ENCODE results near the gene WNT10A. TPM values are rescaled to one million over a fixed set of nuclear protein-coding genes. Genes with fewer than 3 reads are reported as not detected.

The WNT10A gene
- total RNA-seq, 2 donors from 2014 or later, result not detected

DNA sequence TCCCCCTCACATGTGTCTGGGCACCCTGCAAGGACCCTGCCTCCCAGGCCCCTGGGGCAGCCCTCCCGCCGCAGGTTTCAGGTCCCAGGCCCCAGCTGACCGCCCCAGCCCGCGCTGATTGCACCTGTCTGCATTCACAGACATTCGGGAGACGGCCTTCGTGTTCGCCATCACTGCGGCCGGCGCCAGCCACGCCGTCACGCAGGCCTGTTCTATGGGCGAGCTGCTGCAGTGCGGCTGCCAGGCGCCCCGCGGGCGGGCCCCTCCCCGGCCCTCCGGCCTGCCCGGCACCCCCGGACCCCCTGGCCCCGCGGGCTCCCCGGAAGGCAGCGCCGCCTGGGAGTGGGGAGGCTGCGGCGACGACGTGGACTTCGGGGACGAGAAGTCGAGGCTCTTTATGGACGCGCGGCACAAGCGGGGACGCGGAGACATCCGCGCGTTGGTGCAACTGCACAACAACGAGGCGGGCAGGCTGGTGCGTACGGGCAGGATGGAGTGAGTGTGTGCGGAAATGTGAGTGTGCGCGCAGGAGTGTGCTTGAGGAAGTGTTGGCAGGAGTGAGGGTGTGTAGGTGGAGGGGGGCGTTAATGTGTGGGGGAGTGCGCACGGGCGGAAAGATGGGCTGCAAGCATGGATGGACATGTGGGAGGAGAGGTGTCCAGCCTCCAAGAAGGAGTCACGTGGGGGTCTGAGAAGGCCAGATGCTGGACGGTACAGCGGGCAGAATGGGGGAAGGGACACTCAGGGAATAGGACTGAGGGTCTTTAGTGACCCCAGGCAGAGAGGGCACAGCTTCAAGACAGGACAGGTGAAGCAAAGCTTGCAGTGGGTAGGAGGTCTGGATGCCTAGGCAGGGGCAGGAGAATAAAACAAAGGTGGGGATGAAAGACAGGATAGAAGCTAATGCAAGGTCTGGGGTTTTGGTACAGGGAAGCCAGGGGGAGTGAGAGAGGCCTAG, 9.0 kb upstream of the WNT10A start:
- intact Hi-C loops (cut with DNase I), result loop anchor here in 1 of 2 donors (2.0 kb wide), 1 partner anchor 55 kb away; no protein-coding TSS in a partner anchor
- DNase-seq (ENCODE audit: low spot score), result no peak

DNA sequence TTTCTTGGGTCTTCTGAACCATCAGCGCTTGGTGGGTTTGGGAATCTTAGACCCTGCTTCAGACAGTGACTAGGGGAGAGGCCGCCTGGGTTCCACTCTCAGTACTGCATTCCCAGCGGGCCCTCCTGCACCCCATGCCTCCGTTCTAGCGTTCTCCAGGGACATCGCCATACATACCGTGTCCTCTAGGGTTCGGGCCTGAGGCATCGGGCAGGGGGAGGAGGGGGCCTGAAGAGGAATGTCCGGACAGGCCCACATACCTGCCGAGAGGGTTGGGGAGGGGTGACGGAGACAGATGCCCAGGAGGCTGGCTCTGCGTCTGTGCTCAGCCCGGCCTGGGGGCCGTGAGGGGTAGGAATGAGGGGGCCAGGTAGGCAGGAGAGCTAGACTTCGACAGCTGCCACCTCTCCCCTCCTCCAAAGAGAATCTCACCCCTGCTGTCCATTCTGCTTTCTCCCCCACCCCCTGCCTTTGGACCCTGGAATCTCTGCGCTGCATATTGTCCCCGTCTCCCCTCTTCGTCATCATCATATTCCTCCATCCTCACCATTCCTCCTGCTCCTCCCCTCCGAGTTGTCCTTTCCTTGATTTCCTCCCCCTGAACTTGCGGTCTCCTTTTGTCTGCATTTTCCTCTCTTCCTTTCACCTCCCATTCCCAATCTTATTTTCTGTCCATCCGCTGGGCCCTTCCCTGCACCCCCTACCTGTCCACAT, 7.8 kb upstream of the WNT10A start:
- intact Hi-C loops (cut with DNase I), result loop anchor here in 1 of 2 donors (2.0 kb wide), 1 partner anchor 54 kb away; no protein-coding TSS in a partner anchor
- no peak for DNase-seq (ENCODE audit: low spot score)

DNA sequence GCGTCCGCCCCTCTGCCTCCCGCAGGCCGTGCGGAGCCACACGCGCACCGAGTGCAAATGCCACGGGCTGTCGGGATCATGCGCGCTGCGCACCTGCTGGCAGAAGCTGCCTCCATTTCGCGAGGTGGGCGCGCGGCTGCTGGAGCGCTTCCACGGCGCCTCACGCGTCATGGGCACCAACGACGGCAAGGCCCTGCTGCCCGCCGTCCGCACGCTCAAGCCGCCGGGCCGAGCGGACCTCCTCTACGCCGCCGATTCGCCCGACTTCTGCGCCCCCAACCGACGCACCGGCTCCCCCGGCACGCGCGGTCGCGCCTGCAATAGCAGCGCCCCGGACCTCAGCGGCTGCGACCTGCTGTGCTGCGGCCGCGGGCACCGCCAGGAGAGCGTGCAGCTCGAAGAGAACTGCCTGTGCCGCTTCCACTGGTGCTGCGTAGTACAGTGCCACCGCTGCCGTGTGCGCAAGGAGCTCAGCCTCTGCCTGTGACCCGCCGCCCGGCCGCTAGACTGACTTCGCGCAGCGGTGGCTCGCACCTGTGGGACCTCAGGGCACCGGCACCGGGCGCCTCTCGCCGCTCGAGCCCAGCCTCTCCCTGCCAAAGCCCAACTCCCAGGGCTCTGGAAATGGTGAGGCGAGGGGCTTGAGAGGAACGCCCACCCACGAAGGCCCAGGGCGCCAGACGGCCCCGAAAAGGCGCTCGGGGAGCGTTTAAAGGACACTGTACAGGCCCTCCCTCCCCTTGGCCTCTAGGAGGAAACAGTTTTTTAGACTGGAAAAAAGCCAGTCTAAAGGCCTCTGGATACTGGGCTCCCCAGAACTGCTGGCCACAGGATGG, 7.1 kb upstream of the WNT10A start:
- DNase-seq (ENCODE audit: low spot score), result no peak
- intact Hi-C loops (cut with DNase I), result loop anchor here in 1 of 2 donors (2.0 kb wide), 1 partner anchor 53 kb away; no protein-coding TSS in a partner anchor

DNA sequence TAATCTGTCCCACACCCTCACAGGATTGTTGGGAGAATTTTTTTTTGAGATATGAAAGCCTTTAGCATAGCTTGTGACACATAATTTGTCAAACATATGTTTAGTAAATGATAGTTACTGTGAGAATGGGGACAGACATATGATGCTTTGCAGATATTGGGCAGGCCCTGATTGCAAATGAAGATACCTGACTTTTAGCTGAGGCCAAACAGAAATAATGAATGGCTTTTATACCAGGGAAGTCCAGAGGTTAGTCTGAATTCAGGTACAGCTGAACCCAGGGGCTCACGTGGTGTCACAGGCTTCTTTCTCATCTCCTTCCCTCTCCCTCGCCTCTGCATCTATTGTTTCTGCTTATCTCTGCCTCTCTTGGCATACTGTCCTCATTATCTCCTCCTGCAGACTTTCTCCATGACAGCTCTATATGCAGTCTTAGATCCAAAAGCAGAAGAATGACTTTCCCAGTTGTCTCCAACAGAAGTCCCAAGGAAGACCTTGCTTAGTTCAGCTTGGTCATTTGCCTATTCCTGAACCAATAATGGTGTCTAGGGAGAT, 4.9 kb upstream of the WNT10A start:
- intact Hi-C loops (cut with DNase I), result no loop called here
- DNase-seq (ENCODE audit: low spot score), result no peak

DNA sequence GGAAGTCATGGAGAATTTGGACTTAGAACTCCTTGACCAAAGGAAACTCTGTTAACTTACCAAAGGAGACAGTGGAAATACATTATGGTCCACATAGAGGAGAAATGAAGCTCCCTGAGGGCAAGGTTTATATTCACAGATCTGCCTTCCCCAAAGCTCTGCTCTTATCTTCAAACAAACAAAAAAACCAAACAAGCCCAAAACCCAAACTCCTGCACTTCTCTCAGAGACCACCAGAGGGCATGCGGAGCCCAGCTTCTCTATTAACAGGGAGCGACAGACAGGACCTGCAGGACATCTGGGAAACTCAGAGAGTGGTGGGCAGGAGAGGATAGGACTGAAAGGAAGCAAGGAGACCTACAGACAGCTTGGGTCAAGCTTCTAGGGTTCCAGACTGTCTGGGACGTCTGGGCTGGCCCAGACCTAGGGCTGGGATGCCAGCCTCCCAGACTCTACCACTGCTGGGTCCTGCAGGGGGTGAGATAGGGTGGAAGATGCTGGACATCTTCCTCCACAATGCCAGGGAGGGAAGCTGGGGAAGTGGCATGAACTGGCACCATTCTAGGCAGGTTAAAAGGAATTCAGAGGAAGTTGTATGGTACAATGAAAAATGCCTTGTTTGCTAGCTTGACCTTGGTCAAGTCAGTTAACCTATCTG, 4.0 kb upstream of the WNT10A start:
- DNase-seq (ENCODE audit: low spot score), result no peak
- intact Hi-C loops (cut with DNase I), result no loop called here

DNA sequence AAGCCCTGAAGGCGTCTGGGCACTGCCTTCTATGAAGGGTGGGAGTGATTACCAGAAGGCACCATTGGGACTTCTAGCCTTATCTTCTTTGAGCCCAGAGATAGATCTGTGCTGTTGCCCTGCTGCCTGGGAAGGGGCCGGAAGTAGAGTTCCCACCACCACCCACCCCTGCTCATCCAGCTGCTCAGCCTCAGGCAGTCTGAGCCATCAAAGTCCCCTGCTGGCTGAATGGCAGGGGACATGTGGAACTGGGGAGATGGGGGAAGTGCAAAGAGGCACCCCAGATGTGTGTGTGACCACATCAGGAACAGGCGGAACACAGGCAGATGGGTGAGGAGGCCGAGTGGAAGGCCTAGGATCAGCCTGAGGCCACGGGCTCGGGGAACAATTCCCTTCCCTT, 3.3 kb upstream of the WNT10A start:
- DNase-seq (ENCODE audit: low spot score), result no peak
- intact Hi-C loops (cut with DNase I), result no loop called here

DNA sequence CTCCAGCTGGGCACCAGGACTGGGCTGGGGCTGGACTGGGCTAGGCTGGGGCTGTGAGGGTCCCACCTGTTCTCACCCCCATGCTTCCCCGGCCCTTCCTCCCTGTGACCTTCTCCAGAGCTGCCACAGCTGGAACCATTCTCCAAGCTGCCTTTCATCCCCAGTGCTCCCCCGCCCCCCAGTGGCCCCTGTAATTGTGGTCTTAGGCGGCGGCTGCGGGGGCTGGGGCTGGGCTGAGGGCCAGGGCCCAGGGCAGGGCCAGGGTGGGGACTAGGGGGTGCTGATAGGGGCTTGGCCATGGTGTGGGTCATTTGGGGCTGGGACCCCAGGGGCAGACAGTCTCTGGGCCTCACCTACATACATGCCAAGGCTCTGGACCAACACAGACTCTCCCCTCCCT, 2.8 kb upstream of the WNT10A start:
- intact Hi-C loops (cut with DNase I), result no loop called here
- no peak for DNase-seq (ENCODE audit: low spot score)

DNA sequence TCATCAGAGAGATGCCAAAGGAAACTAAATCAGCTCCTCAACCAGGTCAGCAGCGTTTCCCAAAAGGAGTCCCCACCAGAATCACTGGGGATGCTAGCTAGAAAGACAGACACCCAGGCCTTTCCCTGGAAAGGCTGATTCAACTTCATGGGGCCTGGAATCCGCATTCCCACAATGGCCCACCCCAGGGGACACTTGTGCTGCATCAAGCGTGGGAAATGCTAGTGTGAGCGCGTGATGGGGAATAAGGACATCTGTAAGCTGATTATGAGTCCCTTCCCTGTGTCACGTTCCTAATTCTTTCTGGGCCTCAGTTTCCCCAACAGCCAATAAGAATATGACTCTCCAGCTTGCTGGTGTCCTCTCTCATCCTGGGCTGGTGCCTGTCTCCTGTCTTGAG, 2.2 kb upstream of the WNT10A start:
- intact Hi-C loops (cut with DNase I), result no loop called here

DNA sequence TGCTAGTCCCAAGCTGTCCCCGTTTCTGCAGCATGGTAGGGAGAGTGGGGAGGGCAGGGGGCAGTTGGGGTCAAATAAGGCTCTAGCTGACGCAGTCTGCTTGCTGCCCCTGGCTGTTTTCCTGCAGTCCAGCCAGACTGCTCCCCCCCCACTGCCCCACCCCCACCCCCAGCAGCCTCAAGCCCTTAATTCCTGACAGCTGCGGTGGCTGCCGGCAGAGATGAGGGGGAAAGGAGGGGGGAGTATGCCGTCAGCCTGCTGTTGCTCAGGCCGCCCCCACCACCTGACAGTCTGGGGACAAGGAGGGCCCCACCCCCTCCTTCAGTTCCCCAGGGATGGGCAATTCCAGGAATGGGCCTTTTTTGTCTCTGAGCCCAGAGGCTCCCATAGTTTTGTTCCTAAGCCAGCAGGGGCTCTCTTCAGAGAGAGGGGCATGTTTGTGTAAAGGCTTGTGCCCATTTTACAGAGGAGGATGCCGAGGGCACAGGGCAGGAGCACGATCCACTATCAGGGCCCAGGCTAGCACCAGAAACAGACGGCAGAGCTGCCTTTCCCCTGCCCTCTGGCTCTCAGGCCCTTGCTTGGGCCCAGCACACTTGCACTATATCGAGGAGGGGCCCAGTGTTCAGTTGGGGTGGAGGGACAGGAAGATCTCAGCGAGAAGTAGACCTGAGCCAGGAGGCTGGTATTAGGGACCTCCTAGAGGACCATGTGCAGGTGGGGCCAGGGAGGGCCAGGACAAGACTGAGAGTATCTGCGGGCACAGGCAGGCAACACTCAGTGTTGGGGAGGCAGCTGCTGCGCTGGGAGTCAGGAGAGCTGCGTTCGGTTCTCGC, 1.5 kb upstream of the WNT10A start:
- intact Hi-C loops (cut with DNase I), result loop anchor here in 1 of 2 donors (1.0 kb wide), 1 partner anchor 13 kb away; no protein-coding TSS in a partner anchor
- DNase-seq (ENCODE audit: low spot score), result peak; percentile 46

More for the DNA sequence above, 2.2 kb upstream of the WNT10A start:
- no peak for DNase-seq (ENCODE audit: low spot score)

DNA sequence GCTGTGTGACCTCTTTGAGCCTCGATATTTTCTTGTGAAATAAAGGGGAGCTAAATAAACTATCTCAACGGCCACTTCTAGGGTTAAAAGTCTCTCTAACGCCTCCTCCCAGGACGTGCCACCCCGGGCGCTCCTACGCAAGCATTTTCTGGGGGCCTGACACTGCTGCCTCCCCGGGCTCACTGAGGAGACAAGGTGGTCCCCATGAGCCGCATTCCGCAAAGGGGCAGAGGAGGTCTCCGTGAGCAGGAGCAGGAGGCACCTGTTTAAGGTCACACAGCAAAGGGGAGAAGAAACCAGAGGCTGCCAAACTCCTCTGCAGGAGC, 913 bp upstream of the WNT10A start:
- intact Hi-C loops (cut with DNase I), result loop anchor here in 1 of 2 donors (1.0 kb wide), 1 partner anchor 13 kb away; no protein-coding TSS in a partner anchor
- DNase-seq (ENCODE audit: low spot score), result no peak

DNA sequence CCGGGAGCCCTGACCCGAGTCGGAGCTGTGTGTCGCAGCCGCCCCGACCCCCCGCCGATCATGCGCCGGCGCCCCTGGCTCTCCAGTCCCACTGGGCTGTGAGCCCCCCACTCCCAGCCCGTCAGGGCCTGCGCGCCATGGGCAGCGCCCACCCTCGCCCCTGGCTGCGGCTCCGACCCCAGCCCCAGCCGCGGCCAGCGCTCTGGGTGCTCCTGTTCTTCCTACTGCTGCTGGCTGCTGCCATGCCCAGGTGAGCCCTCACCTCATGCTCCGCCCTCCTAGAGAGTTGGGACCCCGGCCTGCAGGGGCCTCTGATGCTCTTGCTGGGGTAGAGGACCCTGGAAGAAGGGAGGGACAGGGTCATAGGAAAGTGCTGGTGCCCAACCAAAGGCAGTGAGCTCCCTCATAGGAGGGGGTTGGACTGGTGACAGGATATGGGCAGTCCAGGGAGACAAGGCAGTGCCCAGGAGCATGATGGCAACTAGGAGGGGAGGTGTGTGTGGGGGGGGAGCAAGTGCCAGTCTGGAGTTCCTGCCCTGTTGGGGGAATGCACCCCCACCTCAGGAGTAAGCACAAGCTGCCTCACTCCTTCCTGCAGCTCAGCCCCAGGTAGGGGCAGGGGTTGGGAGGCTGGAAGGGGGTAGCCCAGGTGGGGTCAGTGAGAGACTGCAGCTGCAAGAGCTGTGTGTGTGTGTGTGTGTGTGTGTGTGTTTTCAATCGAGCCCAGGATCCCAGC, 375 bp downstream of the WNT10A start:
- intact Hi-C loops (cut with DNase I), result no loop called here
- peak; percentile 71 for DNase-seq (ENCODE audit: low spot score)

DNA sequence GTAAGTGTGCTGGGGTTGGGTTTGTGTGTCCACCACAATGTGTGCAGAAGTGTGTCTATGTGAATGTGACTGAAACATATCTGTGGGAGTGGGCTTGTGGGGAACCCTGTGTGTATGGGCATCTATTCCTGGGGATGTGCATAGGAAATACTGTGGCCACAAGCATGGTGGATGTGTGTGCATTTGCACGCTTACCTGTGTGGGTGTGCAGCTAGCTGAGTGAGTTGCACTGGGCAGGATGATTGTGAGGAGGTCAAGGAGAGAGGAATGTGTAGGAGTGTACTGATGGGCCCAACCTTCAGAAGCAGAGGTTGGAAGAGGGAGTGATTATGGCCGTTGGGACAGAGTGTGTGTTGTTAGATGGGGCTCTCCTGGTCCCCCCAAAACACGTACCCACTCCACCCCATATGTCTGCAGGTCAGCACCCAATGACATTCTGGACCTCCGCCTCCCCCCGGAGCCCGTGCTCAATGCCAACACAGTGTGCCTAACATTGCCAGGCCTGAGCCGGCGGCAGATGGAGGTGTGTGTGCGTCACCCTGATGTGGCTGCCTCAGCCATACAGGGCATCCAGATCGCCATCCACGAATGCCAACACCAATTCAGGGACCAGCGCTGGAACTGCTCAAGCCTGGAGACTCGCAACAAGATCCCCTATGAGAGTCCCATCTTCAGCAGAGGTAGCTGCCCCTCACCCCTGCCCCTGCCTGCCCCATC, 1.2 kb downstream of the WNT10A start:
- intact Hi-C loops (cut with DNase I), result no loop called here
- DNase-seq (ENCODE audit: low spot score), result peak; percentile 31

DNA sequence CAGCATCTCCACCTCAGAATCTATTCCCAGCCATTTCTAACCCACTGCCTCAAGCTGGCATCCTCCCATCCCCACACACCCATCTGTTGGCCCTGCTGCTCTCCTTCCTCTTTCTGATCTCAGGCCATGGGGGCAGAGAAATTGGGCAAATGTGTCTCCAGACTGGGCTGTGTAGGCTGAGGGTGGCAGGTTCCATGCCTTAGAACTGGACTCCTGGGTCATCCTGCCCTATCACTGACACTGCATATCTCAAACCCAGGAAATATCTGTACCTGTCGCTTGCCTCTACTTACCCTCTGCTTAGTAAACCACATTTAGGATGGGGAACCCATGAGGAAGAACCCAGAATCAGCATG, 1.8 kb downstream of the WNT10A start:
- intact Hi-C loops (cut with DNase I), result no loop called here

DNA sequence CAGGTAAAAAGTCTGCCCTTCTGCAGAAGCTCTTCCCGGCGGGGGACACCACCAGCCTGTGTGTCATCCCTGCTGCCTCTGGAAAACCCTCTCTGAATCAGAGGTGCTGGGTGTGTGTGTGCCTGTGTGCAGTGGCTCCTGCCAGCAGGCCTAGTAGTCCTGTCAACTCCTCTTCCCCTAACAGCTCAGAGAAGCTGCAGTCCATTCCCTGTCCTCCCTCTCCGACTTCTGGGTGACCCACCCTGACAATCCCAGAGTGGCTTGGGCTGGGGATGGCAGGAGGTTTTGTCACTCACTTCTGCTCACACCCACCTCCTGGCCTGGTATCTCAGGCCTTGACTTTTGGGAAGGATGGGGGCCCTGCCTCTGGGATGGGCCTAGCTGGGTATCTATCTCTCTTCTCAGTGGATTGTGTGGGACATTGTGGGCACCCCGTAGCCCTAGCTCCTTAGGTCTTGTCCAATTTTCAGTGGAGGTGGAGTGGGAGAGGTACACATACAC, 2.3 kb downstream of the WNT10A start:
- DNase-seq (ENCODE audit: low spot score), result peak; percentile 29
- intact Hi-C loops (cut with DNase I), result no loop called here

More for the DNA sequence above, 1.8 kb downstream of the WNT10A start:
- no peak for DNase-seq (ENCODE audit: low spot score)

DNA sequence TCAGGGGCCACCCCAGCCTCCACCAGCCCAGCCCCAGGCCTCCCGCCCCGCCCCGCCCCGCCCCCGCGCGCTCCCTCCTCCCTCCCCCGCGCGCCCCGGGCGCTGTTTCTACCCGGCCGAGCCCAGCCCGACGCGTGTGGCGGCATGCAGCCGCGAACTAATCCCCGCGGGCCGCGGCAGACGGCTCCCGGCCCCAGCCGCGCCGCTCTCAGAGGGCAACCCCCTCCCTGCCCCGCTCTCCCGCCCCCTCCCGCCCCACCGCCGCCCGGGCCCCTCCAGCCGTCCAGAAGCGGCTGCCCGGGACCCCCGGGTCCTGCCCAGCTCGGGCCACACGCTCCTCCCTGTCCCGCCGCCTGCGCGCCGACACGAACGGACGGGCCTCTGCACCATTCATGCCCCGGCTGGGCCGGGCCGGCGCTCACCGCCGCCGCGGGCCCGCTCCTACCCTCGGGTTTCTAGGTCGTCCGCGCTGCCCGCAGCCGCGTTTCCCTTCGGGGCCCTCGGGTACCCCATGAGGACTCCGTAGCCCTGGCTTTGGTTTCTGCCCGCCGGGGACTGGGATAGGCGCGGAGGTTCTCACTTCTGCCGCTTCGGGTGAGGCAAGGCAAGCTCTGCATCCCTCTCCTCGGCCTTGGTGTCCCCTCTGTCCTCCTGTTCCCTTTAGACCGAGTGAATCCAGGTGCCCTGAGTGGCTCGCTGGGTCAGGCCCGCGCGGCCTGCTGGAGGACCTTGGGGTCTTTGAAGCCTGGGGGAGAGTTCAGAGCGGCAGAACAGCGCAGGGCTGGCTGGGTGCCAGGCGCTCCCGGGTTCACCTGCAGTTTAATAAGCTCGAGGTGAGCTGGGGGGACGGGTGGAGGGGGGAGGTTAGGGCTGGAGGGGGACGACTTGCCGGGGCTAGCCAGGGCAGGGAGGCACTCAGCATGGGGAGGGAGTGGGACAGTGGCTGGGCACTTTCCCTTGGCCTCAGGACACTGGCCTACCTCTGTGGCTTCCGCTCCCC, 3.1 kb downstream of the WNT10A start:
- DNase-seq (ENCODE audit: low spot score), result peak; percentile 79
- intact Hi-C loops (cut with DNase I), result no loop called here
